Neural progenitor cell (in vitro differentiated cells): ENCODE measurements around the gene PRR23C.

Experiments
- EZH2 ChIP-seq: fragments of 200-600 bp; sonication (generic); IDR thresholded peaks from 2 replicates; pipeline ENCODE4 v1.6.1; 2017; ENCODE audit warnings: antibody characterized with exemption, mild to moderate bottlenecking, moderate library complexity
- EZH2phosphoT487 ChIP-seq: fragments of 200-600 bp; sonication (generic); IDR thresholded peaks from 2 replicates; pipeline ENCODE4 v1.6.1; 2017; ENCODE audit warnings: antibody characterized with exemption
- TF ChIP-seq, protein P1 (sequence below): fragments of 200-600 bp; sonication (generic); IDR thresholded peaks from 2 replicates; pipeline ENCODE4 v1.5.1; 2017; ENCODE audit warnings: antibody characterized with exemption, mild to moderate bottlenecking

DNA sequence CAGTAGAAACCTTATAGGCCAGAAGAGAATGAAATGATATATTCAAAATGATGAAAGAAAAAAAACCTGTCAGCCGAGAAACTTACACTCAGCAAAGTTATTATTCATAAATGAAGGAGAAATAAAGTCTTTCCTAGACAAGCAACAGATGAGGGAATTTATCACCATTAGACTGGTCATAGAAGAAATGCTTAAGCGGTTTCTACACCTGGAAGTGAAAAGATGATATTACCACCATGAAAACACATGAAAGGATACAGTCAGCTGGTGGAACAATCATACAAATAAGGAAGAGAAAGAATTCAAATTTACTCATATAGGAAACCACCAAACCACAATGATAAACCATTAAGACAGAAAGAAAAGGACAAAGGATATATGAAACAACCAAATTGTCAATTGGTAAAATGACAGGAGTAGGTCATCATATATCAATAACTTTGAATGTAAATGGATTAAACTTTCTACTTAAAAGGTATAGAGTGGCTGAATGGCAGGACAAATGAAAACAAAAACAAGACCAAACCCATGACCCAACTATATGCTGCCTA is 29.9 kb upstream of the PRR23C start:
- TF ChIP-seq, protein P1, sequence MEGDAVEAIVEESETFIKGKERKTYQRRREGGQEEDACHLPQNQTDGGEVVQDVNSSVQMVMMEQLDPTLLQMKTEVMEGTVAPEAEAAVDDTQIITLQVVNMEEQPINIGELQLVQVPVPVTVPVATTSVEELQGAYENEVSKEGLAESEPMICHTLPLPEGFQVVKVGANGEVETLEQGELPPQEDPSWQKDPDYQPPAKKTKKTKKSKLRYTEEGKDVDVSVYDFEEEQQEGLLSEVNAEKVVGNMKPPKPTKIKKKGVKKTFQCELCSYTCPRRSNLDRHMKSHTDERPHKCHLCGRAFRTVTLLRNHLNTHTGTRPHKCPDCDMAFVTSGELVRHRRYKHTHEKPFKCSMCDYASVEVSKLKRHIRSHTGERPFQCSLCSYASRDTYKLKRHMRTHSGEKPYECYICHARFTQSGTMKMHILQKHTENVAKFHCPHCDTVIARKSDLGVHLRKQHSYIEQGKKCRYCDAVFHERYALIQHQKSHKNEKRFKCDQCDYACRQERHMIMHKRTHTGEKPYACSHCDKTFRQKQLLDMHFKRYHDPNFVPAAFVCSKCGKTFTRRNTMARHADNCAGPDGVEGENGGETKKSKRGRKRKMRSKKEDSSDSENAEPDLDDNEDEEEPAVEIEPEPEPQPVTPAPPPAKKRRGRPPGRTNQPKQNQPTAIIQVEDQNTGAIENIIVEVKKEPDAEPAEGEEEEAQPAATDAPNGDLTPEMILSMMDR = no peak
- no peak for TF ChIP-seq EZH2
- no peak for TF ChIP-seq EZH2phosphoT487
